ENCODE results near the gene WWOX.

Gene WWOX

GRCh38 chr16:78462288-78463208 lies 363.1 kb downstream of the WWOX start:
- Histone ChIP-seq H3K27ac (ENCODE audit: low read length) (no peak overlapping the region), H3K36me3 (ENCODE audit: control insufficient read depth in 2 of 2, insufficient read depth in 2 of 2, low read length in 2 of 2) (no peaks in the 10 kb centered on the region), H3K4me3 (ENCODE audit: low read length in 2 of 2) (peak overlapping the region in 1 of 2 donors; percentile 8), H3K27me3 (ENCODE audit: control insufficient read depth in 1 of 2, insufficient read depth in 2 of 2, low read length in 2 of 2) (peaks cover 0 to 4% of the 10 kb centered on the region in 2 donors), H3K4me1 (ENCODE audit: control insufficient read depth, insufficient read depth, low read length) (no peaks in the 10 kb centered on the region), H3K9ac (ENCODE audit: low read length in 2 of 2) (no peak overlapping the region), H3K9me3 (ENCODE audit: control insufficient read depth in 2 of 2, low read length in 2 of 2) (no peaks in the 10 kb centered on the region)

GRCh38 chr16:78463591-78463990 lies 364.1 kb downstream of the WWOX start:
- no peak overlapping the region for H3K27ac ChIP-seq (ENCODE audit: low read length)
- no peaks in the 10 kb centered on the region for H3K9me3 ChIP-seq (ENCODE audit: control insufficient read depth in 2 of 2, low read length in 2 of 2)
- no peaks in the 10 kb centered on the region for H3K36me3 ChIP-seq (ENCODE audit: control insufficient read depth in 2 of 2, insufficient read depth in 2 of 2, low read length in 2 of 2)
- H3K27me3 ChIP-seq (ENCODE audit: control insufficient read depth in 1 of 2, insufficient read depth in 2 of 2, low read length in 2 of 2): peaks cover 0 to 4% of the 10 kb centered on the region in 2 donors
- no peak overlapping the region for H3K9ac ChIP-seq (ENCODE audit: low read length in 2 of 2)
- no peaks in the 10 kb centered on the region for H3K4me1 ChIP-seq (ENCODE audit: control insufficient read depth, insufficient read depth, low read length)
- H3K4me3 ChIP-seq (ENCODE audit: low read length in 2 of 2): no peak overlapping the region

- Histone ChIP-seq H3K27ac (ENCODE audit: low read length) (no peak overlapping the region), H3K27me3 (ENCODE audit: control insufficient read depth in 1 of 2, insufficient read depth in 2 of 2, low read length in 2 of 2) (peaks cover 0 to 4% of the 10 kb centered on the region in 2 donors), H3K4me3 (ENCODE audit: low read length in 2 of 2) (no peak overlapping the region), H3K36me3 (ENCODE audit: control insufficient read depth in 2 of 2, insufficient read depth in 2 of 2, low read length in 2 of 2) (no peaks in the 10 kb centered on the region), H3K9me3 (ENCODE audit: control insufficient read depth in 2 of 2, low read length in 2 of 2) (no peaks in the 10 kb centered on the region), H3K9ac (ENCODE audit: low read length in 2 of 2) (no peak overlapping the region), H3K4me1 (ENCODE audit: control insufficient read depth, insufficient read depth, low read length) (no peaks in the 10 kb centered on the region)
Measured at GRCh38 chr16:78464833-78465232, 365.4 kb downstream of the WWOX start.

GRCh38 chr16:78465730-78466129 lies 366.3 kb downstream of the WWOX start:
- no peaks in the 10 kb centered on the region for H3K9me3 ChIP-seq (ENCODE audit: control insufficient read depth in 2 of 2, low read length in 2 of 2)

GRCh38 chr16:78469787-78470186 lies 370.3 kb downstream of the WWOX start:
- Histone ChIP-seq H3K27ac (ENCODE audit: low read length) (no peak overlapping the region), H3K36me3 (ENCODE audit: control insufficient read depth in 2 of 2, insufficient read depth in 2 of 2, low read length in 2 of 2) (no peaks in the 10 kb centered on the region), H3K4me1 (ENCODE audit: control insufficient read depth, insufficient read depth, low read length) (no peaks in the 10 kb centered on the region), H3K4me3 (ENCODE audit: low read length in 2 of 2) (no peak overlapping the region), H3K9me3 (ENCODE audit: control insufficient read depth in 2 of 2, low read length in 2 of 2) (no peaks in the 10 kb centered on the region), H3K9ac (ENCODE audit: low read length in 2 of 2) (no peak overlapping the region), H3K27me3 (ENCODE audit: control insufficient read depth in 1 of 2, insufficient read depth in 2 of 2, low read length in 2 of 2) (no peaks in the 10 kb centered on the region)

More at GRCh38 chr16:78465730-78466129, 366.3 kb downstream of the WWOX start:
- H3K4me3 ChIP-seq (ENCODE audit: low read length in 2 of 2): no peak overlapping the region
- H3K4me1 ChIP-seq (ENCODE audit: control insufficient read depth, insufficient read depth, low read length): no peaks in the 10 kb centered on the region
- H3K9ac ChIP-seq (ENCODE audit: low read length in 2 of 2): no peak overlapping the region
- peaks cover 0 to 4% of the 10 kb centered on the region in 2 donors for H3K27me3 ChIP-seq (ENCODE audit: control insufficient read depth in 1 of 2, insufficient read depth in 2 of 2, low read length in 2 of 2)
- no peaks in the 10 kb centered on the region for H3K36me3 ChIP-seq (ENCODE audit: control insufficient read depth in 2 of 2, insufficient read depth in 2 of 2, low read length in 2 of 2)
- H3K27ac ChIP-seq (ENCODE audit: low read length): no peak overlapping the region

DNA sequence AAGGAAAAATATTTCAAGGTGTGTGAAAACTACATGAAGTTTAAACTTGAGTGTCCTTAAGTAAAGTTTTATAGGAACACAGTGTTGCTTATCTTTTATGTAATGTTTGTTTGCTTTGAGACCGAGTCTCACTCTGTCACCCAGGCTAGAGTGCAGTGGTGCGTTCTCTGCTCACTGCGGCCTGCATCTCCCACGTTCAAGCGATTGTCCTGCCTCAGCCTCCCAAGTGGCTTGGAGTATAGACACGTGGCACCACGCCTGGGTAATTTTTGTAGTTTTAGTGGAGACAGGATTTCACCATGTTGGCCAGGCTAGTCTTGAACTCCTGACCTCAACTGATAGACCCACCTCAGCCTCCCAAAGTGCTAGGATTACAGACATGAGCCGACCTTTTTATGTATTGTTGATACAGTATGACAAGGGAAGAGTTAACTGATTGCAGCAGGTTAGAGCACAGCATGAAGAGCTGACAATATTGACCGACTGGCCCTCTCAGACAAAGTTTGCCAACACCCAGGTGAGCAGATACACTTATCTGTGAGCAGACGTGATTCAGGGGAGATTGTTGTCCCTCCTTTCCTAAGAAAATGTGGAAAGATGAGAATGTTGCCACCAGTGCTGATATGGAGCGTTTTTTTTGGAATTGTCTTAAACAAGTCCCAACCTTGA lies 373.7 kb downstream of the WWOX start:
- no peaks in the 10 kb centered on the region for H3K27me3 ChIP-seq (ENCODE audit: control insufficient read depth in 1 of 2, insufficient read depth in 2 of 2, low read length in 2 of 2)
- H3K36me3 ChIP-seq (ENCODE audit: control insufficient read depth in 2 of 2, insufficient read depth in 2 of 2, low read length in 2 of 2): no peaks in the 10 kb centered on the region
- no peak overlapping the region for H3K9ac ChIP-seq (ENCODE audit: low read length in 2 of 2)
- no peaks in the 10 kb centered on the region for H3K9me3 ChIP-seq (ENCODE audit: control insufficient read depth in 2 of 2, low read length in 2 of 2)
- no peaks in the 10 kb centered on the region for H3K4me1 ChIP-seq (ENCODE audit: control insufficient read depth, insufficient read depth, low read length)
- H3K27ac ChIP-seq (ENCODE audit: low read length): no peak overlapping the region
- H3K4me3 ChIP-seq (ENCODE audit: low read length in 2 of 2): no peak overlapping the region

GRCh38 chr16:78474762-78475161 lies 375.3 kb downstream of the WWOX start:
- H3K27me3 ChIP-seq (ENCODE audit: control insufficient read depth in 1 of 2, insufficient read depth in 2 of 2, low read length in 2 of 2): no peaks in the 10 kb centered on the region
- H3K4me3 ChIP-seq (ENCODE audit: low read length in 2 of 2): no peak overlapping the region
- H3K4me1 ChIP-seq (ENCODE audit: control insufficient read depth, insufficient read depth, low read length): no peaks in the 10 kb centered on the region
- no peaks in the 10 kb centered on the region for H3K36me3 ChIP-seq (ENCODE audit: control insufficient read depth in 2 of 2, insufficient read depth in 2 of 2, low read length in 2 of 2)
- H3K9me3 ChIP-seq (ENCODE audit: control insufficient read depth in 2 of 2, low read length in 2 of 2): no peaks in the 10 kb centered on the region
- no peak overlapping the region for H3K9ac ChIP-seq (ENCODE audit: low read length in 2 of 2)
- no peak overlapping the region for H3K27ac ChIP-seq (ENCODE audit: low read length)

- H3K9me3 ChIP-seq (ENCODE audit: control insufficient read depth in 2 of 2, low read length in 2 of 2): no peaks in the 10 kb centered on the region
Measured at GRCh38 chr16:78476615-78477014, 377.2 kb downstream of the WWOX start.

DNA sequence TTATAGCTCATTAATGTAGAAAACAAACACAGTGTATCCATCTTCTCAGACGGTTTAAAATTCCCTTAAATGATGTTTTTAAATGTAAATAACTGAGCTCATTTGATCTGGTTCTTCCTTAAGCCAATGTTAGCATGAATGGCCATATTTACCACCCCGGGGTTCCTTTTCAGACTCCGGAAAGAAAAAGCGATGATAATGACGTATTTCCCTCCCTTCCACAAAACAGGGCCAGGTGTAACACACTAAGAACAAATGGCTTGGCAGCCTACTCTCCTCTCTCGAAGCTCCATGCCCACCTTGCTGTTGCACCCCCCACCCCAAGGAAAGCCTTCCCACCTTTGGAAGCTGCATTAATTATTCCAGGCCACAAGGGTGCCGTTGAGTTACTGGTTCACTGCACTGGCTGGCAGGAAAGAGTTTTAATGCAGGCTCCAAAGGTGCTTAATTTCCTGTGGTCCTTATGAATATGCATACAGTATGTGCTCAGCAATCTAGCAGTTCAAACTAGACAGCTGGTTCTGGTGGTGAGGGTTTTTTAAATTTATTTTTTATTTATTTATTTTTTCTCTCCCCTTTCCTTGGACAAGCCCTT lies 378.9 kb downstream of the WWOX start:
- Histone ChIP-seq H3K4me1 (ENCODE audit: control insufficient read depth, insufficient read depth, low read length) (no peaks in the 10 kb centered on the region), H3K9ac (ENCODE audit: low read length in 2 of 2) (no peak overlapping the region), H3K27ac (ENCODE audit: low read length) (no peak overlapping the region), H3K36me3 (ENCODE audit: control insufficient read depth in 2 of 2, insufficient read depth in 2 of 2, low read length in 2 of 2) (no peaks in the 10 kb centered on the region), H3K9me3 (ENCODE audit: control insufficient read depth in 2 of 2, low read length in 2 of 2) (no peaks in the 10 kb centered on the region), H3K4me3 (ENCODE audit: low read length in 2 of 2) (no peak overlapping the region), H3K27me3 (ENCODE audit: control insufficient read depth in 1 of 2, insufficient read depth in 2 of 2, low read length in 2 of 2) (no peaks in the 10 kb centered on the region)

More at GRCh38 chr16:78476615-78477014, 377.2 kb downstream of the WWOX start:
- H3K27me3 ChIP-seq (ENCODE audit: control insufficient read depth in 1 of 2, insufficient read depth in 2 of 2, low read length in 2 of 2): no peaks in the 10 kb centered on the region
- no peak overlapping the region for H3K9ac ChIP-seq (ENCODE audit: low read length in 2 of 2)
- no peak overlapping the region for H3K4me3 ChIP-seq (ENCODE audit: low read length in 2 of 2)
- no peaks in the 10 kb centered on the region for H3K4me1 ChIP-seq (ENCODE audit: control insufficient read depth, insufficient read depth, low read length)
- no peak overlapping the region for H3K27ac ChIP-seq (ENCODE audit: low read length)
- no peaks in the 10 kb centered on the region for H3K36me3 ChIP-seq (ENCODE audit: control insufficient read depth in 2 of 2, insufficient read depth in 2 of 2, low read length in 2 of 2)

DNA sequence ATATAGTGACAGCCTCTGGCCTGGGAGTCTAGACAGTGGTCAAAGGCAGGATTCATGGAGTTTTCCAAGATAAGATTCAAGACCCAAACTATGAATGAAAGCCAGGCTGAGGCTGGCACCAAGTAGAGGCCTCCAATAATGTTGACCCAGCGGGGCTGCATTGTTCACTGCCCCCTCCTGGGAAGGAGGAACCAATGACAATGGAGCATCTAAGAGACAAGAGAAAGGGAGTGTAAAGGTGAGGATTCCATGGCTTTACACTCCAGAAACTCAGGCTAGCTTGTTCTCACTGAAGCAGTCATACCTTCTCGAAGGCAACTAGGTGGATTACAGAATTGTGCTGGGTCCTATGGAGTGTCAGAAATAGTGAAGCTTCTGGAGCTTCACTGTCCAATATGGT lies 380.3 kb downstream of the WWOX start:
- Histone ChIP-seq H3K27ac (ENCODE audit: low read length) (no peak overlapping the region), H3K9ac (ENCODE audit: low read length in 2 of 2) (no peak overlapping the region), H3K27me3 (ENCODE audit: control insufficient read depth in 1 of 2, insufficient read depth in 2 of 2, low read length in 2 of 2) (no peaks in the 10 kb centered on the region), H3K4me3 (ENCODE audit: low read length in 2 of 2) (no peak overlapping the region), H3K36me3 (ENCODE audit: control insufficient read depth in 2 of 2, insufficient read depth in 2 of 2, low read length in 2 of 2) (no peaks in the 10 kb centered on the region), H3K9me3 (ENCODE audit: control insufficient read depth in 2 of 2, low read length in 2 of 2) (no peaks in the 10 kb centered on the region), H3K4me1 (ENCODE audit: control insufficient read depth, insufficient read depth, low read length) (no peaks in the 10 kb centered on the region)
